NCI-H2227 treated with DMSO at 0.1 percent for 48 hours (cell line): ENCODE data around the gene EFCAB5.
"Not testable (repeated sequence)": the region's sequence is repeated elsewhere in the genome, so short reads cannot be mapped to it uniquely, and the experiment has no call there.

Source experiments
- DNase-seq: peaks from one replicate; lab custom pipeline; 2025; lab: John Stamatoyannopoulos, UW

Gene EFCAB5

DNA sequence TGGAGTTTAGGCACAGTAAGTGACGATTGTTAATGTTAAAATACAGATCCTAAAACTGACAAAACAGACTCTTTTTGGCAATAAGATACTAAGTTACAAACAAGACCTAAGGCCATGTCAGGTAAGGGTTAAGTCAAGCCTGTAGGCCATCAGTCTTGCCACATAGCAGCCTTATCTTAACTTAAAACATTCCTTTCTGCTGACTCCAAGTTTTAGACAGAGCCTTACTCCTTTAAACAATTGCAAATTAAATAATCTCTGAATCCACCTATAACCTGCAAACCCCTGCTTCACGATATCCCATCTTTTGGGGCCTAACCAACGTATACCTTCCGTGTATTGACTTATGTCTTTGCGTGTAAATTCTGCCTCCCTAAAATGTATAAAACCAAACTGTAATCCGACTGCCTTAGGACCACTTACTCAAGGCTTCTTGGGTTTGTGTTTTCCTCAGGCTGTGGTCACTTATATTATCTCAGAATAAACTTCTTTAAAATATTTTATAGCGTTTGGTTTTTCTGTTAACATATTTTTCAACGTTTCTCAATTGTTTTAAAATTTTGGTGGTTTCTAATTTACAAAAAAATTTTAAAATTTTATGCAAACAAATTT, 64.4 kb downstream of the EFCAB5 start:
- DNase-seq = no peak

GRCh38 chr17:30011934-30012333, 70.5 kb downstream of the EFCAB5 start:
- DNase-seq = not testable (repeated sequence)

GRCh38 chr17:30021708-30022317, 80.4 kb downstream of the EFCAB5 start:
- peak; percentile 3 for DNase-seq

DNA sequence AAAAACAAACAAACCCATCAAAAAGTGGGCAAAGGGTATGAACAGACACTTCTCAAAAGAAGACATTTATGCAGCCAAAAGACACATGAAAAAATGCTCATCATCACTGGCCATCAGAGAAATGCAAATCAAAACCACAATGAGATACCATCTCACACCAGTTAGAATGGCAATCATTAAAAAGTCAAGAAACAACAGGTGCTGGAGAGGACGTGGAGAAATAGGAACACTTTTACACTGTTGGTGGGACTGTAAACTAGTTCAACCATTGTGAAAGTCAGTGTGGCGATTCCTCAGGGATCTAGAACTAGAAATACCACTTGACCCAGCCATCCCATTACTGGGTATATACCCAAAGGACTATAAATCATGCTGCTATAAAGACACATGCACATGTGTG, 83.9 kb downstream of the EFCAB5 start:
- DNase-seq = not testable (repeated sequence)

GRCh38 chr17:30027676-30028075, 86.2 kb downstream of the EFCAB5 start:
- no peak for DNase-seq

GRCh38 chr17:30031214-30031869, 89.9 kb downstream of the EFCAB5 start:
- no peak for DNase-seq

GRCh38 chr17:30035369-30035768, 93.9 kb downstream of the EFCAB5 start:
- no peak for DNase-seq

DNA sequence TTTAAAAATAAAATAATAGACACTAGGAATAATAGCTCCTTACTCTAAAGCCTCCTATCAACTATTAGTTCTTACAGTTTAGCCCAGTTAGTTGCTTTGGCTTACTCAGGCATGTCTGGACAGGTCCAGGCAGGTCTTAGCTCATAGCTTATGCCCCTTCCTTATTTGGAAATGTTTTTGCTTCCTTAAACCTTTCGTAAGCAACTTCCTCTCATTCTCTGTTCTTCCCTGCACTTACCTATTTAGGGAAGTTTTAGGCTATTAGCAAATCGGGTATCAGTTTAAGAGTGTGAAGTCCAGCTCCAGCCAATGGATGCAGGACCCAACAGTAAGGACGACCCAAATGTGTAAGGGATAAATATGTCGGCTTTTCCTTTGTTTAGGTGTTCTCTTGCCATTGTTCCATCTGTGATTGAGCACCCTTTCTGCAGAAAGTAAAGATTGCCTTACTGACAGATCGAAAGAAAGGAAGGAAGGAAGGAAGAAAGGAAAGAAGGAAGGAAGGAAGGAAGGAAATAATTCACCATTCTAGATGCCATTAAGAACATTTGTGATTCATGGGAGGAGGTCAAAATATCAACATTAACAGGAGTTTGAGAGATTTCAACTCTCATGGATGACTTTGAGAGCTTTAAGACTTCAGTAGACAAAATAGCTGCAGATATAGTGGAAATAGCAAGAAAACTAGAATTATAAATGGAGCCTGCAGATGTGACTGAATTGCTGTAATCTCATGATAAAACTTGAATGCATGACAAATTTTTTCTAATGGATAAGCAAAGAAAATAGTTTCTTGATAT, 99.5 kb downstream of the EFCAB5 start:
- not testable (repeated sequence) for DNase-seq

DNA sequence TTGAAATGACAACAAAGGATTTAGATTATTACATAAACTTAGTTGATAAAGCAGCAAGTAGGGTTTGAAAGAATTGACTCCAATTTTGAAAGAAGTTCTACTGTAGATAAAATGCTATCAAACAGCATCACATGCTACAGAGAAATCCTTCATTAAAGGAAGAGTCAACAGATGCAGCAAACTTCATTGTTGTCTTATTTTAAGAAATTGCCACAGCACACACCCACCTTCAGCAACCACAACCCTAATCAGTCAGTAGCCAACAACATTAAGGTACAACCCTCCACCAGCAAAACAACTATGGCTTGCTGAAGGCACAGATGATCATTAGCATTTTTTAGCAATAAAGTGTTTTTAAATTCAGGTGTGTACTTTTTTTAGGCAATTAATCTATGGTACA, 100.1 kb downstream of the EFCAB5 start:
- DNase-seq = no peak

DNA sequence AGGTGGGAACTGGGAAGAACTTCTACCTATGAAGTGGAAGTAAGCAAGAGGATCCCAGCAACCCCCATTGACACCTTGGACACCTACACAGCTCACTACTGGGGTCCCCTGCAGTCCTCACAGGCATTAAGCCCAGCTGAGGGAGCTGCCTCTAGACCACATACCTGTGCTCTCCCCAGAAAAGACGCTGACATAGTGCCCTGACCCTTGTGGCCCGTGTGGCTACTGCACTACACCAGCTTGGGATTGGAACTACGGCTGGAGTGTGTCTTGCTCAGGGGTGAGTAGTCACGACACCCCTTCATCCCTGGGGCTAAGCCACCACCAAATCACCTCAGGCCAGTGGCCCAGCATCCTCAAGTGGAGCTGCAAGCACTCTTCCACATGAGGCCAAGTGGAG, 120.9 kb downstream of the EFCAB5 start:
- DNase-seq = no peak

DNA sequence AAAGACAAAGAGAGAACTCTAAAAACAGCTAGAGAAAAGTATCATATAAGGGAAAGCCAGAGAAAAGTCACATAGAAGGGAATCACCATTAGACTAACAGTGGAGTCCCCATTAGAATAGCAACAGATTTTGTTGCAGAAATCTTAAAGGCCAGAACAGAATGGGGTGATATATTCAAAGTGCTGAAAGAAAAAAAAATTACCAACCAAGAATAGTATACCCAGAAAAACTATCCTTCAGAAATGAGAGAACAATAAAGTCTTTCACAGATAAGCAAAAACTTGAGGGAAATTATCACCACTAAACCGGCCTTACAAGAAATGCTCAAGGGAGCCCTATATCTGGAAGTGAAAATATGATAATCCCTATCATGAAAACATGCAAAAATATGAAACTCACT, 123.3 kb downstream of the EFCAB5 start:
- no peak for DNase-seq

DNA sequence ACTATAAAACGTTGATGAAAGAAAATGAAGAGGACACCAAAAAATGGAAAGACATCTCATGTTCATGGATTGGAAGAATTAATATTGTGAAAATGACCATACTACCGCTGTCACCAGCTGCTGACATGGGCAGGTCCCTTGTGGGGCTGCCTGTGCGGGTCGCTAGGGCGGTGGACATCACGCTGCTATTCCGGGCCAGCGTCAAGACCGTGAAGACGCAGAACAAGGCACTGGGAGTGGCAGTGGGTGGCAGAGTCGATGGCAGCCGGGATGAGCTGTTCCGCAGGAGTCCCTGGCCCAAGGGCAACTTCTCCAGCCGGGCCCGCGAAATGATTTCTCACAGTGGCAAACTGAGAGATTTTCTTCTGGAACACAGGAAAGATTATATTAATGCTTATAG, 127.0 kb downstream of the EFCAB5 start:
- DNase-seq = no peak

GRCh38 chr17:30074254-30074653, 132.8 kb downstream of the EFCAB5 start:
- no peak for DNase-seq

DNA sequence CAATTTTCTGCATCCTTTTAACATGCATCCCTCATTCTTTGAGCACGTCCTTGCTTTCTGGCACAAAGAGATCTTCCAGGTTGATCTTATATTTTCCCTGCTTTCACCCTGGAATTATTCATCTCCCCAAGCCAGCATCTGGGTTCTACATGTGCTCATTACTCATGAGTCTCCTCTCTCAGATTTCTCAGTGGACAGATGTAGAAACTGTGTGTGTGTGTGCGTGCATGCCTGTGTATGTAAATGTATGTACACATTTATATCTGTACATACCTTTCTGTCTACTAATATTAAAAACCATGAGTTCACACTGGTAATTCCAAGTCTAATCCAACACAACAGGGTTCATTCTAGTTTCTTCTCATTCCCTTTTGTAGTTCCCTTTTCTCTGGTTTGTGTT, 133.3 kb downstream of the EFCAB5 start:
- DNase-seq = no peak

DNA sequence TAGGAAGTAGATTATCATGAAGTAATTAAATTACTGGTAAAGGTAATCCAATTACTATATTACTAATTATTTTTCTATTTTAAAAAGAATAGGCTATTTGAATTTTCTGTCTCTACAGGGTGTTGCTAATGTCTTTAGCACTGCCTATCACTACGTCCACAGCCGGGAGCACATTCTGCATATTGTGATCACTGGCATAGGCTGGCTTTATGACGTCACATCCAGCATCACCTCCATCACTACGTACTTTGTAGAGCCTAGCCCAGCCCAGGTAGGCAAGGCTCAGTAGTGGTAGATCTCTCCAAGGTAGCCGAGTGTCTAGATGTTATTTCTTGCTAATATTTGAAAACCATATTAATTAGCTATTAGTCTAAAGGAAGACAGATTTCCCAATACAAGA, 141.3 kb downstream of the EFCAB5 start:
- DNase-seq = no peak

- DNase-seq = peak; percentile 69
Observed at GRCh38 chr17:30084788-30085187, 143.4 kb downstream of the EFCAB5 start.

GRCh38 chr17:30086896-30087295, 145.5 kb downstream of the EFCAB5 start:
- no peak for DNase-seq

GRCh38 chr17:30087431-30087830, 146.0 kb downstream of the EFCAB5 start:
- not testable (repeated sequence) for DNase-seq

GRCh38 chr17:30091121-30091670, 149.8 kb downstream of the EFCAB5 start:
- no peak for DNase-seq

- no peak for DNase-seq
Observed at GRCh38 chr17:30091771-30092170, 150.3 kb downstream of the EFCAB5 start.

GRCh38 chr17:30092886-30093285, 151.5 kb downstream of the EFCAB5 start:
- no peak for DNase-seq

DNA sequence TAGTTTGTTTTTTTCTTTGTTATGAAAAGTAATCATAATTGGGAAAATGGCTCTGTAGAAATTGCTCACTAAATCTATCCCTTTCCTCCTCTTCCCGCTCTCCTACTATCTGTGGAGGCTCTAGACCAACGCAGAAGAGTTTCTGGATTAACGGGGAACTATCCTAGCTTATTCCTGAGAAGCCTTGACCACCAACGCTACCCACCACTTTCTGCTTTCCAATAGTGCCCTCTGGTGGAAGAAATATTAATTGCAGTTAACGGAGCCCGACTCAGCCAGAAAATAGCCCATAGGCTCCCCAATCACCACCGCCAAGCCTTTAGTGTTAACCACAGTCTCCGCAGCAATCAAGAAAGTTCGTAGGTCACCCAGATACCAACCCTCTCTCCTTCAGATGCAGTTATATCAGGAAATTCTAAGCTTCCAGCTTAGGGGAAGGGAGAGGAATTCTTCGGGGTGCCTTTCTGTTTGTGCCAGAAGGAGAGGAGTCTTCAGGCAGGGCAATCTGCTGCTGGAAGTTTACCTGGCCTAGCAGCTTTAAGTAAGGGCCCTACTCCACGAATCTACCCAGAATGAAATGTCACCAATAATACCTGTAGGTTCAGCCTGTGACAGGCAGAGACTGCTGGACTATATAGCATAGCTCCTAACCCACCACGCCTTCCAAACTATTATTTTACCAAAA, 152.2 kb downstream of the EFCAB5 start:
- DNase-seq = peak; percentile 63
